Liver (tissue), 9 donors: ENCODE results near the gene FAM76B. TPM values are rescaled to one million over a fixed set of nuclear protein-coding genes. Genes with fewer than 3 reads are reported as not detected.

Source experiments
- DNase-seq: peaks from one replicate; pipeline ENCODE4 v3.0.0-alpha.2; 2017; ENCODE audit warnings: low spot score
- H3K27ac ChIP-seq, 2 donors: one replicate each; pipeline ENCODE4 v1.7.0; 2013; ENCODE audit warnings: inconsistent platforms in 2 of 2, low read length in 2 of 2, control low read depth in 1 of 2, low read depth in 1 of 2, mild to moderate bottlenecking in 1 of 2
- H3K27me3 ChIP-seq, 4 donors: one replicate each; pipeline versions ENCODE4 v1.6.1 to v1.7.0; 2013; ENCODE audit warnings: low read length in 3 of 4, inconsistent platforms in 1 of 4, mild to moderate bottlenecking in 1 of 4, moderate library complexity in 1 of 4; ENCODE audit not compliant: control insufficient read depth in 4 of 4, insufficient read depth in 4 of 4
- H3K36me3 ChIP-seq, 4 donors: one replicate each; pipeline versions ENCODE4 v1.6.1 to v1.7.0; 2013; ENCODE audit warnings: low read length in 3 of 4, mild to moderate bottlenecking in 3 of 4, low read depth in 1 of 4, moderate library complexity in 1 of 4; ENCODE audit not compliant: control insufficient read depth in 4 of 4, insufficient read depth in 3 of 4
- H3K4me1 ChIP-seq, 4 donors: one replicate each; pipeline versions ENCODE4 v1.6.1 to v1.7.0; 2013; ENCODE audit warnings: low read length in 3 of 4, mild to moderate bottlenecking in 3 of 4, moderate library complexity in 1 of 4; ENCODE audit not compliant: control insufficient read depth in 4 of 4, insufficient read depth in 4 of 4
- H3K4me3 ChIP-seq, 3 donors: one replicate each; pipeline versions ENCODE4 v1.6.1 to v1.7.0; 2013; ENCODE audit warnings: low read length in 3 of 3, control low read depth in 1 of 3, low read depth in 1 of 3, mild to moderate bottlenecking in 1 of 3
- H3K9ac ChIP-seq, 2 donors: one replicate each; pipeline ENCODE4 v1.7.0; 2013; ENCODE audit warnings: low read length in 2 of 2, mild to moderate bottlenecking in 2 of 2, moderate library complexity in 2 of 2, control low read depth in 1 of 2, low read depth in 1 of 2
- H3K9me3 ChIP-seq, 4 donors: one replicate each; pipeline versions ENCODE4 v1.6.1 to v1.7.0; 2013; ENCODE audit warnings: low read length in 3 of 4; ENCODE audit not compliant: control insufficient read depth in 4 of 4
- FOXA2 ChIP-seq: IDR thresholded peaks from 2 replicates; pipeline ENCODE4 v1.6.1; 2016; ENCODE audit warnings: antibody characterized with exemption
- NR2F2 ChIP-seq: IDR thresholded peaks from 2 replicates; pipeline ENCODE4 v1.6.1; 2016; ENCODE audit warnings: antibody characterized with exemption
- RAD21 ChIP-seq, 2 donors: IDR thresholded peaks; 2 replicates each; pipeline ENCODE4 v1.6.1; 2016; ENCODE audit warnings: antibody characterized with exemption in 2 of 2, mild to moderate bottlenecking in 2 of 2
- RXRA ChIP-seq, 2 donors: IDR thresholded peaks; 2 replicates each; pipeline ENCODE4 v1.6.1; 2017 to 2018; ENCODE audit warnings: antibody characterized with exemption in 2 of 2, mild to moderate bottlenecking in 1 of 2
- SP1 ChIP-seq: IDR thresholded peaks from 2 replicates; pipeline ENCODE4 v1.6.1; 2018; ENCODE audit warnings: antibody characterized with exemption, mild to moderate bottlenecking
- TAF1 ChIP-seq: conservative IDR thresholded peaks from 2 replicates; pipeline ENCODE4 v1.6.1; 2016; ENCODE audit warnings: antibody characterized with exemption, mild to moderate bottlenecking
- YY1 ChIP-seq: IDR thresholded peaks from 2 replicates; pipeline ENCODE4 v1.6.1; 2016; ENCODE audit warnings: antibody characterized with exemption, mild to moderate bottlenecking
- WGBS: extraction: QIAGEN DNeasy Blood & Tissue Kit; methylation state at CpG from one replicate; pipeline ENCODE4 v1.1.7; 2013; 5-methylcytosine and 5-hydroxymethylcytosine counted together
- polyA plus RNA-seq, 2 donors: library from polyadenylated mRNA; stranded (reverse) in 1 of 2; unstranded in 1 of 2; fragments of 200-250 nt in 1 of 2; fragments of >200 nt in 1 of 2; fragmentation: Nextera tagmentation in 1 of 2; extraction: Ambion mirVana in 1 of 2; gene quantifications; one replicate each; pipeline versions ENCODE4 v1.2.1 to v1.2.3, GENCODE V29; 2013 to 2015
- total RNA-seq, 2 donors: library from RNA; depleted of rRNA; stranded (reverse); fragments of >200 nt; gene quantifications; one replicate each; pipeline ENCODE4 v1.2.3, GENCODE V29; 2014
- TF ChIP-seq, protein P1 (sequence below): IDR thresholded peaks from 2 replicates; pipeline ENCODE4 v1.6.1; 2016; ENCODE audit warnings: antibody characterized with exemption, mild to moderate bottlenecking
- TF ChIP-seq, protein P2 (sequence below): IDR thresholded peaks from 2 replicates; pipeline ENCODE4 v1.6.1; 2016; ENCODE audit warnings: antibody characterized with exemption
- TF ChIP-seq, protein P3 (sequence below): IDR thresholded peaks from 2 replicates; pipeline ENCODE4 v1.6.1; 2016; ENCODE audit warnings: antibody characterized with exemption
- TF ChIP-seq, protein P4 (sequence below): IDR thresholded peaks from 2 replicates; pipeline ENCODE4 v1.6.1; 2016; ENCODE audit warnings: antibody characterized with exemption
- TF ChIP-seq, protein P5 (sequence below): fragments of 150-350 bp; IDR thresholded peaks from 2 replicates; pipeline ENCODE4 v1.5.1; 2017; ENCODE audit warnings: improper control_type of control experiment, low read depth, low read length; ENCODE audit not compliant: missing input control
- donor health status: healthy.
- donor health status: healthy.
- donor health status: healthy.
- donor health status: healthy.
- donor health status: healthy.

FAM76B gene
- total and polyA plus RNA-seq, 4 donors, result 5.0 to 62.9 (median 19.3) TPM

DNA sequence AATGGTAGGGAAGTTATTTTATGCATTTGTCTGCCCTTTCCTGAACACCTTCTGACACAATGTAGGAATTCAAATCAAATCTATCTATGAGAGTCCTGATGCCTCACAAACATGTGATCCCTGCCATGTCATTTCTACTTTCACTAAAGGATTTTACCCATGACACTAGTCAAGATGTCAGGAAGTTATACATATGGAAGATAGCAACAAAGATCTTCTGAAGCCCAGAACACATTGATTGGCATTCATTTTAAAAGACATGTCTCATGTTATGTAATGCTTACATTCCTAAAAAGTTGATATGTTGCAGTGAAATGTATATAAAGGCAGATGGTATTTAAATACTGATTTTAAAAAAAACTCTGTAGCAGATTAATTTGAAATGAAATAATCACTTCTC lies 61.5 kb downstream of the FAM76B start:
- Histone ChIP-seq H3K9me3 (no peaks in the 10 kb centered on the region), H3K27ac (no peak overlapping the region), H3K4me3 (no peak overlapping the region), H3K36me3 (no peaks in the 10 kb centered on the region), H3K9ac (no peak overlapping the region), H3K4me1 (no peaks in the 10 kb centered on the region), H3K27me3 (no peaks in the 10 kb centered on the region)
- DNase-seq, result no peak
- TF ChIP-seq, protein P1, sequence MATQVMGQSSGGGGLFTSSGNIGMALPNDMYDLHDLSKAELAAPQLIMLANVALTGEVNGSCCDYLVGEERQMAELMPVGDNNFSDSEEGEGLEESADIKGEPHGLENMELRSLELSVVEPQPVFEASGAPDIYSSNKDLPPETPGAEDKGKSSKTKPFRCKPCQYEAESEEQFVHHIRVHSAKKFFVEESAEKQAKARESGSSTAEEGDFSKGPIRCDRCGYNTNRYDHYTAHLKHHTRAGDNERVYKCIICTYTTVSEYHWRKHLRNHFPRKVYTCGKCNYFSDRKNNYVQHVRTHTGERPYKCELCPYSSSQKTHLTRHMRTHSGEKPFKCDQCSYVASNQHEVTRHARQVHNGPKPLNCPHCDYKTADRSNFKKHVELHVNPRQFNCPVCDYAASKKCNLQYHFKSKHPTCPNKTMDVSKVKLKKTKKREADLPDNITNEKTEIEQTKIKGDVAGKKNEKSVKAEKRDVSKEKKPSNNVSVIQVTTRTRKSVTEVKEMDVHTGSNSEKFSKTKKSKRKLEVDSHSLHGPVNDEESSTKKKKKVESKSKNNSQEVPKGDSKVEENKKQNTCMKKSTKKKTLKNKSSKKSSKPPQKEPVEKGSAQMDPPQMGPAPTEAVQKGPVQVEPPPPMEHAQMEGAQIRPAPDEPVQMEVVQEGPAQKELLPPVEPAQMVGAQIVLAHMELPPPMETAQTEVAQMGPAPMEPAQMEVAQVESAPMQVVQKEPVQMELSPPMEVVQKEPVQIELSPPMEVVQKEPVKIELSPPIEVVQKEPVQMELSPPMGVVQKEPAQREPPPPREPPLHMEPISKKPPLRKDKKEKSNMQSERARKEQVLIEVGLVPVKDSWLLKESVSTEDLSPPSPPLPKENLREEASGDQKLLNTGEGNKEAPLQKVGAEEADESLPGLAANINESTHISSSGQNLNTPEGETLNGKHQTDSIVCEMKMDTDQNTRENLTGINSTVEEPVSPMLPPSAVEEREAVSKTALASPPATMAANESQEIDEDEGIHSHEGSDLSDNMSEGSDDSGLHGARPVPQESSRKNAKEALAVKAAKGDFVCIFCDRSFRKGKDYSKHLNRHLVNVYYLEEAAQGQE, result no peak
- TF ChIP-seq, protein P2, sequence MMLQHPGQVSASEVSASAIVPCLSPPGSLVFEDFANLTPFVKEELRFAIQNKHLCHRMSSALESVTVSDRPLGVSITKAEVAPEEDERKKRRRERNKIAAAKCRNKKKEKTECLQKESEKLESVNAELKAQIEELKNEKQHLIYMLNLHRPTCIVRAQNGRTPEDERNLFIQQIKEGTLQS, result no peak
- no peak for TF ChIP-seq NR2F2
- TF ChIP-seq, protein P3, sequence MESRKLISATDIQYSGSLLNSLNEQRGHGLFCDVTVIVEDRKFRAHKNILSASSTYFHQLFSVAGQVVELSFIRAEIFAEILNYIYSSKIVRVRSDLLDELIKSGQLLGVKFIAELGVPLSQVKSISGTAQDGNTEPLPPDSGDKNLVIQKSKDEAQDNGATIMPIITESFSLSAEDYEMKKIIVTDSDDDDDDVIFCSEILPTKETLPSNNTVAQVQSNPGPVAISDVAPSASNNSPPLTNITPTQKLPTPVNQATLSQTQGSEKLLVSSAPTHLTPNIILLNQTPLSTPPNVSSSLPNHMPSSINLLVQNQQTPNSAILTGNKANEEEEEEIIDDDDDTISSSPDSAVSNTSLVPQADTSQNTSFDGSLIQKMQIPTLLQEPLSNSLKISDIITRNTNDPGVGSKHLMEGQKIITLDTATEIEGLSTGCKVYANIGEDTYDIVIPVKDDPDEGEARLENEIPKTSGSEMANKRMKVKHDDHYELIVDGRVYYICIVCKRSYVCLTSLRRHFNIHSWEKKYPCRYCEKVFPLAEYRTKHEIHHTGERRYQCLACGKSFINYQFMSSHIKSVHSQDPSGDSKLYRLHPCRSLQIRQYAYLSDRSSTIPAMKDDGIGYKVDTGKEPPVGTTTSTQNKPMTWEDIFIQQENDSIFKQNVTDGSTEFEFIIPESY, result no peak
- TF ChIP-seq, protein P4, sequence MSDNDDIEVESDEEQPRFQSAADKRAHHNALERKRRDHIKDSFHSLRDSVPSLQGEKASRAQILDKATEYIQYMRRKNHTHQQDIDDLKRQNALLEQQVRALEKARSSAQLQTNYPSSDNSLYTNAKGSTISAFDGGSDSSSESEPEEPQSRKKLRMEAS, result no peak
- TF ChIP-seq RAD21 (IDR thresholded peaks at IDR 0.05), result no peak
- no peak for TF ChIP-seq SP1
- no peak for TF ChIP-seq FOXA2
- no peak for TF ChIP-seq RXRA (IDR thresholded peaks at IDR 0.05)

DNA sequence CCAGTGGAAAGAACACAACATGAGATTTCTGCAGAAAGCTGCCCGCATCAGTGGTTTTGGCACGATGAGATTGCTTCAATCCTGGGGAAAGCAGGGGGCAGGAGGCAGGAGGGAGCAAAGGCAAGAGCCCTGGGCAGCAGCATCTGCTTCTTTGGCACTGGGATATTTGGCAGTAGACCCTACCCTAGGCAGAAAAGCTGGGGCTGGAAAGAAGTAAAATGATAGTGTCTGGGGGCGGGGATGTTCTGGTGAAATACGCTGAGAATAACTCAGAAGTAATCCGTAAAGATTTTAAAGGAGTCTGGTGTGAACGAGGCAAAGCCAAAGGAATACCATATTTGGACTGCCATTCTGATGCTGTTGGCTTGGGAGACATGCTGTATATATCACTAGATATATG lies 62.0 kb downstream of the FAM76B start:
- Histone ChIP-seq H3K9me3 (no peaks in the 10 kb centered on the region), H3K9ac (no peak overlapping the region), H3K4me1 (no peaks in the 10 kb centered on the region), H3K4me3 (no peak overlapping the region), H3K27me3 (no peaks in the 10 kb centered on the region), H3K36me3 (no peaks in the 10 kb centered on the region), H3K27ac (no peak overlapping the region)
- no peak for DNase-seq
- WGBS, result 84% methylated on average over 6 of the region's 6 CpGs
- TF ChIP-seq, protein P4, result no peak
- TF ChIP-seq, protein P3, result no peak
- TF ChIP-seq YY1, result no peak
- TF ChIP-seq, protein P5, sequence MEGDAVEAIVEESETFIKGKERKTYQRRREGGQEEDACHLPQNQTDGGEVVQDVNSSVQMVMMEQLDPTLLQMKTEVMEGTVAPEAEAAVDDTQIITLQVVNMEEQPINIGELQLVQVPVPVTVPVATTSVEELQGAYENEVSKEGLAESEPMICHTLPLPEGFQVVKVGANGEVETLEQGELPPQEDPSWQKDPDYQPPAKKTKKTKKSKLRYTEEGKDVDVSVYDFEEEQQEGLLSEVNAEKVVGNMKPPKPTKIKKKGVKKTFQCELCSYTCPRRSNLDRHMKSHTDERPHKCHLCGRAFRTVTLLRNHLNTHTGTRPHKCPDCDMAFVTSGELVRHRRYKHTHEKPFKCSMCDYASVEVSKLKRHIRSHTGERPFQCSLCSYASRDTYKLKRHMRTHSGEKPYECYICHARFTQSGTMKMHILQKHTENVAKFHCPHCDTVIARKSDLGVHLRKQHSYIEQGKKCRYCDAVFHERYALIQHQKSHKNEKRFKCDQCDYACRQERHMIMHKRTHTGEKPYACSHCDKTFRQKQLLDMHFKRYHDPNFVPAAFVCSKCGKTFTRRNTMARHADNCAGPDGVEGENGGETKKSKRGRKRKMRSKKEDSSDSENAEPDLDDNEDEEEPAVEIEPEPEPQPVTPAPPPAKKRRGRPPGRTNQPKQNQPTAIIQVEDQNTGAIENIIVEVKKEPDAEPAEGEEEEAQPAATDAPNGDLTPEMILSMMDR, result no peak
- no peak for TF ChIP-seq TAF1
- TF ChIP-seq, protein P2, result no peak
- TF ChIP-seq RXRA (IDR thresholded peaks at IDR 0.05), result no peak
